A673 (cell line): ENCODE measurements around the gene KCNQ2.

Experiments used
- EZH2 ChIP-seq: fragments of 200-600 bp; sonication (generic); IDR thresholded peaks from 2 replicates; pipeline ENCODE4 v1.6.1; 2017; ENCODE audit warnings: borderline replicate concordance, low read depth, mild to moderate bottlenecking, mixed read lengths, antibody characterized with exemption, low read length; ENCODE audit not compliant: poor library complexity, severe bottlenecking
- TF ChIP-seq, protein P1 (sequence below): fragments of 300-800, 200-600 bp; sonication (generic); conservative IDR thresholded peaks from 2 replicates; pipeline ENCODE4 v1.5.1; 2017; ENCODE audit warnings: low read depth, mild to moderate bottlenecking, antibody characterized with exemption, low read length, moderate library complexity, mixed read lengths

GRCh38 chr20:63462244-63462643 is 10.2 kb downstream of the KCNQ2 start:
- TF ChIP-seq, protein P1, sequence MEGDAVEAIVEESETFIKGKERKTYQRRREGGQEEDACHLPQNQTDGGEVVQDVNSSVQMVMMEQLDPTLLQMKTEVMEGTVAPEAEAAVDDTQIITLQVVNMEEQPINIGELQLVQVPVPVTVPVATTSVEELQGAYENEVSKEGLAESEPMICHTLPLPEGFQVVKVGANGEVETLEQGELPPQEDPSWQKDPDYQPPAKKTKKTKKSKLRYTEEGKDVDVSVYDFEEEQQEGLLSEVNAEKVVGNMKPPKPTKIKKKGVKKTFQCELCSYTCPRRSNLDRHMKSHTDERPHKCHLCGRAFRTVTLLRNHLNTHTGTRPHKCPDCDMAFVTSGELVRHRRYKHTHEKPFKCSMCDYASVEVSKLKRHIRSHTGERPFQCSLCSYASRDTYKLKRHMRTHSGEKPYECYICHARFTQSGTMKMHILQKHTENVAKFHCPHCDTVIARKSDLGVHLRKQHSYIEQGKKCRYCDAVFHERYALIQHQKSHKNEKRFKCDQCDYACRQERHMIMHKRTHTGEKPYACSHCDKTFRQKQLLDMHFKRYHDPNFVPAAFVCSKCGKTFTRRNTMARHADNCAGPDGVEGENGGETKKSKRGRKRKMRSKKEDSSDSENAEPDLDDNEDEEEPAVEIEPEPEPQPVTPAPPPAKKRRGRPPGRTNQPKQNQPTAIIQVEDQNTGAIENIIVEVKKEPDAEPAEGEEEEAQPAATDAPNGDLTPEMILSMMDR, result no peak
- no peak for TF ChIP-seq EZH2
